Measurements from ENCODE around the gene PIAS1. TPM values are rescaled to one million over a fixed set of nuclear protein-coding genes. Genes with fewer than 3 reads are reported as not detected.

PIAS1 gene
- total and polyA plus RNA-seq, 2 donors from 2014 or later = 10.6 to 44.3 TPM

DNA sequence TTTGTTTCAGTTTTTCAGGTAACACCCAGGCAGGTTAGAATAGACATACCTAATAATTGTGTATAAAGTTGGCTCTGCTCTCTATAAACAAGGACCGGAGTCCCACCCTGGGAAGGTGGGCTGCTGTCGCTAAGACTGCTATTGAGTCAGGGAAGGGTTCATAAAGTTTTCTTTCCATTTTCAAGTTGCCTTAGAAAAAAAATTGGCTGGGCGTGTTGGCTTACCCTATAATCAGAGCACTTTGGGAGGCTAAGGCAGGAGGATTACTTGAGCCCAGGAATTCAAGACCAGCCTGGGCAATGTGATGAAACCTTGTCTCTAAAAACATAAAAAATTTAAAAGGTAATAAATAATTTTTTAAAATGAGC, 11.3 kb upstream of the PIAS1 start:
- intact Hi-C loops (cut with DNase I) = no loop called here
- FAIRE-seq = no peak
- no peak for DNase-seq
- Histone ChIP-seq H3K27me3 (ENCODE audit: control insufficient read depth, insufficient read depth, low read length) (no peaks in the 10 kb centered on the region), H3K4me1 (ENCODE audit: control insufficient read depth in 2 of 3, insufficient read depth in 2 of 3, low read depth in 1 of 3, low read length in 3 of 3) (no peaks in the 10 kb centered on the region), H3K36me3 (ENCODE audit: control insufficient read depth in 2 of 3, insufficient read depth in 3 of 3, low read length in 3 of 3) (no peaks in the 10 kb centered on the region), H3K9ac (ENCODE audit: low read length in 3 of 3) (no peak overlapping the region), H3K27ac (ENCODE audit: low read depth in 2 of 2, low read length in 2 of 2) (no peak overlapping the region), H3K9me3 (ENCODE audit: control insufficient read depth in 2 of 3, insufficient read depth in 1 of 3, low read length in 3 of 3) (peaks cover 0 to 5% (median 0%) of the 10 kb centered on the region in 3 donors), H3K4me3 (ENCODE audit: low read length in 3 of 3) (no peak overlapping the region)
- TF ChIP-seq, protein P1, sequence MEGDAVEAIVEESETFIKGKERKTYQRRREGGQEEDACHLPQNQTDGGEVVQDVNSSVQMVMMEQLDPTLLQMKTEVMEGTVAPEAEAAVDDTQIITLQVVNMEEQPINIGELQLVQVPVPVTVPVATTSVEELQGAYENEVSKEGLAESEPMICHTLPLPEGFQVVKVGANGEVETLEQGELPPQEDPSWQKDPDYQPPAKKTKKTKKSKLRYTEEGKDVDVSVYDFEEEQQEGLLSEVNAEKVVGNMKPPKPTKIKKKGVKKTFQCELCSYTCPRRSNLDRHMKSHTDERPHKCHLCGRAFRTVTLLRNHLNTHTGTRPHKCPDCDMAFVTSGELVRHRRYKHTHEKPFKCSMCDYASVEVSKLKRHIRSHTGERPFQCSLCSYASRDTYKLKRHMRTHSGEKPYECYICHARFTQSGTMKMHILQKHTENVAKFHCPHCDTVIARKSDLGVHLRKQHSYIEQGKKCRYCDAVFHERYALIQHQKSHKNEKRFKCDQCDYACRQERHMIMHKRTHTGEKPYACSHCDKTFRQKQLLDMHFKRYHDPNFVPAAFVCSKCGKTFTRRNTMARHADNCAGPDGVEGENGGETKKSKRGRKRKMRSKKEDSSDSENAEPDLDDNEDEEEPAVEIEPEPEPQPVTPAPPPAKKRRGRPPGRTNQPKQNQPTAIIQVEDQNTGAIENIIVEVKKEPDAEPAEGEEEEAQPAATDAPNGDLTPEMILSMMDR (IDR thresholded peaks at IDR 0.05; ENCODE audit: borderline replicate concordance, extremely low read depth, insufficient read depth) = no peak

DNA sequence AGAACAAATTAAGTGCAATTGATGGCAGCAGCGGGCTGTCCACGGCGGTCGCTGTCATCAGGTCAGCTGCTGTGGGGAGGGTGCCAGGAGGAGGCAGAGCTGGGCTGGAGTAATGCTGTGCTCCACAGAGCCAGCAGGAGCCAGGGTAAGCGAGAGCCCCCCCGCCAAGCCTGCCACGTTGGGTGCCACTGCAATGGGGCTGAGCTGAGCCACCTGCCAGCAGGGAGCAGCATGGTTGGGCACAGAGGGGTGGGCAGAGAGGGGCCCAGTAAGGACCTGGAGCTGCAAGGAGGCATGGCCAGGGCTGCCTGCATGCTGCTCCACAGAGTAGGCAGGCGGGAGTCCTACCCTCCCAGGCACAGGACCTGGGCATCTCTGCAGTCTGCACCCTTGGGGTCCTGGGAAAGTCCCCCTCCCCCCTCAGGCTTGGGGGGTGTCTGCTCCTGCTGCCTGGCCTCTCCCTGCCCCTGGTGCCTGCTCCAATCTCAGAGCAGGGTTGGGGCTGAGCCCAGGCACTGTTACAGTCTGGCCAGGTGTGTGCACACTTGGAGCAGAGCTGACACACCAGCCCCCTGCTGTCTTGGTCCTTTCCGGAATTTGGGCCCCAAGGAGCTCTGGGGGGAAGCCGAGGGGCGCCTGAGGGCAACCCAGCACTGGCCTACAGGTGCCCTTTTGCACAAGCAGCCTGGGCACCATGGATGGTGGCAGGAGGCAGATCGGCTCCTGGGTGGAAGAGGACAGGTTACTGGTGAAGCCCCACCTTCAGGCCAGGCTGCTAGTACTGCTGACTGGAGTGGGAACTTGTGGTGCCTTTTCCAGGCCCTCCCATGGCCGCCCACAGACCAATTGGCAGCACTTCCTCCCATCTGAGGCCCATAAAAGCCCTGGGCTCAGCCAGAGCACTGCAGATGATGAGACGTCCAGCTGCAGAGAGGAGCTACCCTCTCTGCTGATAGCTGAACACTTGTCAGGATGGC, 8.5 kb upstream of the PIAS1 start:
- FAIRE-seq = no peak
- intact Hi-C loops (cut with DNase I) = no loop called here
- no peaks in the 10 kb centered on the region for H3K36me3 ChIP-seq (ENCODE audit: control insufficient read depth in 2 of 3, insufficient read depth in 3 of 3, low read length in 3 of 3)
- no peaks in the 10 kb centered on the region for H3K4me1 ChIP-seq (ENCODE audit: control insufficient read depth in 2 of 3, insufficient read depth in 2 of 3, low read depth in 1 of 3, low read length in 3 of 3)
- TF ChIP-seq, protein P1 (IDR thresholded peaks at IDR 0.05; ENCODE audit: borderline replicate concordance, extremely low read depth, insufficient read depth) = no peak
- no peak overlapping the region for H3K9ac ChIP-seq (ENCODE audit: low read length in 3 of 3)
- peak in 1 of 5 donors; percentile 53 for DNase-seq
- H3K27me3 ChIP-seq (ENCODE audit: control insufficient read depth, insufficient read depth, low read length) = no peaks in the 10 kb centered on the region
- H3K27ac ChIP-seq (ENCODE audit: low read depth in 2 of 2, low read length in 2 of 2) = no peak overlapping the region
- H3K9me3 ChIP-seq (ENCODE audit: control insufficient read depth in 2 of 3, insufficient read depth in 1 of 3, low read length in 3 of 3) = no peaks in the 10 kb centered on the region
- H3K4me3 ChIP-seq (ENCODE audit: low read length in 3 of 3) = no peak overlapping the region

DNA sequence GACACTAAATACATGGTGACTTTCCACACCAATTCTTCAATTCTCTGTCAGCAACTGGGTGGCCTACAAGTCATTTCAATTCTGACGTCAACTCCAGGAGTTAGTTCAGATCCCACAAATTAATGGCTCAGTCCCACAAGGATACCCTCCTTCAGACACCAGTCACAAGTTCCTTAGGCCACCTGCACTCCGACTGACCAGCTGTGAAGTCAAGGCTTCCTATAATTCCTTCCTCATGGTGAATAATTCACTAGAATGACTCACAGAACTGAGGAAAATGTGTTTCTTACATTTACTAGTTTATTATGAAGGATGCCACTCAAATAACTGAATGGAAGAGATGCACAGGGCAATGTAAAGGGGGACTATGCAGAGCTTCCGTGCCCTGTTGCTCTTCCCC, 6.3 kb upstream of the PIAS1 start:
- no peaks in the 10 kb centered on the region for H3K27me3 ChIP-seq (ENCODE audit: control insufficient read depth, insufficient read depth, low read length)
- H3K9ac ChIP-seq (ENCODE audit: low read length in 3 of 3) = no peak overlapping the region
- intact Hi-C loops (cut with DNase I) = no loop called here
- no peaks in the 10 kb centered on the region for H3K4me1 ChIP-seq (ENCODE audit: control insufficient read depth in 2 of 3, insufficient read depth in 2 of 3, low read depth in 1 of 3, low read length in 3 of 3)
- H3K27ac ChIP-seq (ENCODE audit: low read depth in 2 of 2, low read length in 2 of 2) = no peak overlapping the region
- TF ChIP-seq, protein P1 (IDR thresholded peaks at IDR 0.05; ENCODE audit: borderline replicate concordance, extremely low read depth, insufficient read depth) = no peak
- H3K9me3 ChIP-seq (ENCODE audit: control insufficient read depth in 2 of 3, insufficient read depth in 1 of 3, low read length in 3 of 3) = no peaks in the 10 kb centered on the region
- no peak overlapping the region for H3K4me3 ChIP-seq (ENCODE audit: low read length in 3 of 3)
- DNase-seq = no peak
- no peak for FAIRE-seq
- no peaks in the 10 kb centered on the region for H3K36me3 ChIP-seq (ENCODE audit: control insufficient read depth in 2 of 3, insufficient read depth in 3 of 3, low read length in 3 of 3)
